ENCODE data around the gene AKTIP. TPM values are rescaled to one million over a fixed set of nuclear protein-coding genes. Genes with fewer than 3 reads are reported as not detected.

Gene AKTIP
- total RNA-seq, 1 donor, result 25.0 TPM

DNA sequence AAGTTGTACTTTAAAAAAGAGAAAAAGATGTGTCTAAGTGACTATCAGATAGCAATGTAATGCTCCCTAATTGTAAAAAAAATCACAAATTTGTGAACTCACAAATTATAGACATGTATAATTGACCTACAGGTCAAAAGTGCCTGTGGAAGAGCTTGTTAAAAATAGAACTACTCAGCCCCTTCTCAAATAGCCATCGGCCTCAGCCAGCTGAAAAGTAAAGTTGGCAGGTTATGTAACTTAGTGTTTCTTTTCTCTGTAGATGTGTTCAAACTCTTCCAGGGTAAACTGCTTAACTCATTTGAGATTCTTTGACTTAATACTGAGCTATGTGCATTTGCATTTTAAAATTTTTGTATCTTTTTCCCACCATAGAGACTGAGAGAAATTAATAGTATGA lies 13.3 kb downstream of the AKTIP start:
- Histone ChIP-seq H3K27ac (ENCODE audit: low read depth, low read length) (no peak overlapping the region), H3K27me3 (ENCODE audit: insufficient read depth, low read length) (no peaks in the 10 kb centered on the region), H3K36me3 (ENCODE audit: insufficient read depth, low read length) (peaks cover 24% of the 10 kb centered on the region), H3K4me3 (ENCODE audit: insufficient read depth, low read length) (no peak overlapping the region), H3K9me3 (ENCODE audit: low read depth, low read length) (no peaks in the 10 kb centered on the region), H3K4me1 (ENCODE audit: insufficient read depth, low read length) (no peaks in the 10 kb centered on the region), H2AFZ (ENCODE audit: low read length) (no peak overlapping the region), H4K20me1 (ENCODE audit: insufficient read depth, low read length) (no peaks in the 10 kb centered on the region), H3K4me2 (ENCODE audit: insufficient read depth, low read length) (no peak overlapping the region), H3K79me2 (ENCODE audit: insufficient read depth, low read length) (no peaks in the 10 kb centered on the region)
- no peak for DNase-seq (ENCODE audit: insufficient read length, low spot score, missing footprints)
- no peak for TF ChIP-seq CTCF (IDR thresholded peaks at IDR 0.05; ENCODE audit: extremely low read depth, low read depth, low read length)

- TF ChIP-seq CTCF (IDR thresholded peaks at IDR 0.05; ENCODE audit: extremely low read depth, low read depth, low read length), result no peak
- Histone ChIP-seq H3K27me3 (ENCODE audit: insufficient read depth, low read length) (no peaks in the 10 kb centered on the region), H3K9me3 (ENCODE audit: low read depth, low read length) (no peaks in the 10 kb centered on the region), H2AFZ (ENCODE audit: low read length) (no peak overlapping the region), H3K4me1 (ENCODE audit: insufficient read depth, low read length) (no peaks in the 10 kb centered on the region), H3K36me3 (ENCODE audit: insufficient read depth, low read length) (peaks cover 22% of the 10 kb centered on the region), H3K4me2 (ENCODE audit: insufficient read depth, low read length) (no peak overlapping the region), H3K79me2 (ENCODE audit: insufficient read depth, low read length) (no peaks in the 10 kb centered on the region), H4K20me1 (ENCODE audit: insufficient read depth, low read length) (no peaks in the 10 kb centered on the region), H3K4me3 (ENCODE audit: insufficient read depth, low read length) (no peak overlapping the region), H3K27ac (ENCODE audit: low read depth, low read length) (no peak overlapping the region)
- no peak for DNase-seq (ENCODE audit: insufficient read length, low spot score, missing footprints)
Measured at GRCh38 chr16:53486230-53486629, 16.8 kb downstream of the AKTIP start.

- Histone ChIP-seq H4K20me1 (ENCODE audit: insufficient read depth, low read length) (no peaks in the 10 kb centered on the region), H3K27ac (ENCODE audit: low read depth, low read length) (no peak overlapping the region), H3K4me2 (ENCODE audit: insufficient read depth, low read length) (no peak overlapping the region), H3K4me3 (ENCODE audit: insufficient read depth, low read length) (no peak overlapping the region), H3K27me3 (ENCODE audit: insufficient read depth, low read length) (no peaks in the 10 kb centered on the region), H3K36me3 (ENCODE audit: insufficient read depth, low read length) (peaks cover 28% of the 10 kb centered on the region), H3K9me3 (ENCODE audit: low read depth, low read length) (no peaks in the 10 kb centered on the region), H2AFZ (ENCODE audit: low read length) (no peak overlapping the region), H3K4me1 (ENCODE audit: insufficient read depth, low read length) (no peaks in the 10 kb centered on the region), H3K79me2 (ENCODE audit: insufficient read depth, low read length) (no peaks in the 10 kb centered on the region)
- no peak for TF ChIP-seq CTCF (IDR thresholded peaks at IDR 0.05; ENCODE audit: extremely low read depth, low read depth, low read length)
- DNase-seq (ENCODE audit: insufficient read length, low spot score, missing footprints), result no peak
Measured at GRCh38 chr16:53484542-53484941, 18.5 kb downstream of the AKTIP start.

GRCh38 chr16:53482123-53482522 lies 20.9 kb downstream of the AKTIP start:
- H3K27ac ChIP-seq (ENCODE audit: low read depth, low read length), result no peak overlapping the region
- no peaks in the 10 kb centered on the region for H3K27me3 ChIP-seq (ENCODE audit: insufficient read depth, low read length)
- DNase-seq (ENCODE audit: insufficient read length, low spot score, missing footprints), result no peak
- H3K4me3 ChIP-seq (ENCODE audit: insufficient read depth, low read length), result no peak overlapping the region
- TF ChIP-seq CTCF (IDR thresholded peaks at IDR 0.05; ENCODE audit: extremely low read depth, low read depth, low read length), result no peak
- H3K36me3 ChIP-seq (ENCODE audit: insufficient read depth, low read length), result peaks cover 34% of the 10 kb centered on the region
- H4K20me1 ChIP-seq (ENCODE audit: insufficient read depth, low read length), result no peaks in the 10 kb centered on the region
- no peak overlapping the region for H2AFZ ChIP-seq (ENCODE audit: low read length)
- H3K4me1 ChIP-seq (ENCODE audit: insufficient read depth, low read length), result no peaks in the 10 kb centered on the region
- H3K9me3 ChIP-seq (ENCODE audit: low read depth, low read length), result no peaks in the 10 kb centered on the region
- no peaks in the 10 kb centered on the region for H3K79me2 ChIP-seq (ENCODE audit: insufficient read depth, low read length)
- no peak overlapping the region for H3K4me2 ChIP-seq (ENCODE audit: insufficient read depth, low read length)

Data from osteoblast (primary cell).